K562 (cell line): Measurements from ENCODE around the gene ZNF324B. TPM values are rescaled to one million over a fixed set of nuclear protein-coding genes. Genes with fewer than 3 reads are reported as not detected.
A peak's percentile ranks its signal among the peaks of the same experiment; 100 is the strongest.

Experiments
- JUND ChIP-seq, 2 experiments: IDR thresholded peaks; 2 replicates in 1 of 2; 3 replicates in 1 of 2; pipeline ENCODE4 v1.6.1; 2011; ENCODE audit warnings: borderline replicate concordance in 2 of 2, low read depth in 2 of 2, low read length in 2 of 2, improper control_type of control experiment in 1 of 2, missing biosample characterization in 1 of 2, missing genetic modification characterization in 1 of 2, missing genetic modification reagents in 1 of 2
- MEIS2 ChIP-seq: fragments of 450-650 bp; IDR thresholded peaks from 2 replicates; pipeline ENCODE4 v1.6.1; 2014; ENCODE audit warnings: mild to moderate bottlenecking; ENCODE audit not compliant: partially characterized antibody
- PHB ChIP-seq: fragments of 250-450 bp; sonication (Bioruptor Pico); IDR thresholded peaks from 2 replicates; pipeline ENCODE4 v1.5.0; 2021
- PHTF2 ChIP-seq: fragments of 250-450 bp; sonication (Bioruptor Pico); IDR thresholded peaks from 2 replicates; pipeline ENCODE4 v1.5.0; 2021; ENCODE audit warnings: mild to moderate bottlenecking
- PRMT5 ChIP-seq: sonication (generic); formaldehyde crosslinking; IDR thresholded peaks from 2 replicates; pipeline ENCODE4 v1.5.0; 2020; ENCODE audit warnings: missing genetic modification reagents
- TCF7L2 ChIP-seq: fragments of 150-350 bp; IDR thresholded peaks from 2 replicates; pipeline ENCODE4 v1.6.1; 2016; ENCODE audit warnings: low read depth, mild to moderate bottlenecking, low read length, moderate library complexity
- TGIF2 ChIP-seq: sonication (generic); formaldehyde crosslinking; IDR thresholded peaks from 2 replicates; pipeline ENCODE4 v1.8.1; 2022; ENCODE audit warnings: mild to moderate bottlenecking, missing genetic modification reagents, moderate library complexity
- YY1 ChIP-seq, 3 experiments: IDR thresholded peaks; 2 replicates each; pipeline ENCODE4 v1.6.1; 2011; ENCODE audit warnings: low read length in 2 of 3, mild to moderate bottlenecking in 2 of 3, moderate library complexity in 2 of 3, borderline replicate concordance in 1 of 3, control low read depth in 1 of 3, low read depth in 1 of 3; ENCODE audit not compliant: insufficient read depth in 3 of 3, insufficient replicate concordance in 2 of 3, control insufficient read depth in 1 of 3, insufficient read length in 1 of 3; ENCODE audit errors: extremely low read depth in 1 of 3
- ZKSCAN8 ChIP-seq: fragments of 200-800 bp; sonication (Bioruptor generic); IDR thresholded peaks from 2 replicates; pipeline ENCODE4 v1.6.1; 2016; ENCODE audit warnings: missing genetic modification characterization, missing compliant biosample characterization
- ZNF133 ChIP-seq: fragments of 250-450 bp; sonication (Bioruptor Pico); IDR thresholded peaks from 2 replicates; pipeline ENCODE4 v1.4.0; 2020; ENCODE audit warnings: mild to moderate bottlenecking
- ZNF668 ChIP-seq: fragments of 250-450 bp; sonication (Bioruptor Pico); IDR thresholded peaks from 2 replicates; pipeline ENCODE4 v1.8.0; 2022; ENCODE audit warnings: mild to moderate bottlenecking, inconsistent platforms
- ZNF699 ChIP-seq: fragments of 250-450 bp; sonication (Bioruptor Pico); IDR thresholded peaks from 2 replicates; pipeline ENCODE4 v1.8.0; 2021; ENCODE audit warnings: mild to moderate bottlenecking, moderate library complexity; ENCODE audit not compliant: insufficient replicate concordance
- polyA plus RNA-seq, 8 experiments: library from polyadenylated mRNA; depleted of rRNA in 4 of 8; stranded (reverse) in 5 of 8; unstranded in 3 of 8; fragments of >200 nt; fragmentation: Nextera tagmentation in 2 of 8; fragmentation: Illumina TruSeq in 1 of 8; extraction: Ambion mirVana in 2 of 8; extraction: Trizol in 1 of 8; gene quantifications; 2 replicates each; pipeline versions ENCODE4 v1.2.1 to v1.2.3, GENCODE V29; 2011 to 2014; ENCODE audit warnings: inconsistent platforms in 1 of 8, missing spikeins in 1 of 8
- total RNA-seq, 7 experiments: library from RNA; depleted of rRNA in 6 of 7; stranded (reverse); fragments of >200 nt in 6 of 7; fragmentation: Illumina TruSeq in 2 of 7; extraction: Trizol in 2 of 7; gene quantifications; 2 replicates each; pipeline versions ENCODE4 v1.2.1 to v1.2.3, GENCODE V29; 2011 to 2021; ENCODE audit warnings: low replicate concordance in 1 of 7
- TF ChIP-seq, protein P1 (sequence below): fragments of 450-650 bp; IDR thresholded peaks from 2 replicates; pipeline ENCODE4 v1.6.1; 2017; ENCODE audit warnings: antibody characterized with exemption
- TF ChIP-seq, protein P2 (sequence below): sonication (generic); formaldehyde crosslinking; IDR thresholded peaks from 2 replicates; pipeline ENCODE4 v1.4.0; 2020; ENCODE audit warnings: mild to moderate bottlenecking, missing genetic modification reagents
- TF ChIP-seq, protein P3 (sequence below): fragments of 200-800 bp; sonication (Bioruptor generic); IDR thresholded peaks from 2 replicates; pipeline ENCODE4 v1.6.1; 2016; ENCODE audit warnings: missing genetic modification characterization, missing compliant biosample characterization
- TF ChIP-seq, protein P4 (sequence below): fragments of 250-450 bp; sonication (Bioruptor Pico); IDR thresholded peaks from 2 replicates; pipeline ENCODE4 v1.8.0; 2021; ENCODE audit warnings: borderline replicate concordance, mild to moderate bottlenecking, moderate library complexity; ENCODE audit not compliant: poor library complexity, severe bottlenecking

ZNF324B gene
- total and polyA plus RNA-seq, 9 of the 15 experiments (the other 6 are each of a cell fraction or from before 2014, with no cell fraction given): 0.20 to 13.5 (median 5.7) TPM

DNA sequence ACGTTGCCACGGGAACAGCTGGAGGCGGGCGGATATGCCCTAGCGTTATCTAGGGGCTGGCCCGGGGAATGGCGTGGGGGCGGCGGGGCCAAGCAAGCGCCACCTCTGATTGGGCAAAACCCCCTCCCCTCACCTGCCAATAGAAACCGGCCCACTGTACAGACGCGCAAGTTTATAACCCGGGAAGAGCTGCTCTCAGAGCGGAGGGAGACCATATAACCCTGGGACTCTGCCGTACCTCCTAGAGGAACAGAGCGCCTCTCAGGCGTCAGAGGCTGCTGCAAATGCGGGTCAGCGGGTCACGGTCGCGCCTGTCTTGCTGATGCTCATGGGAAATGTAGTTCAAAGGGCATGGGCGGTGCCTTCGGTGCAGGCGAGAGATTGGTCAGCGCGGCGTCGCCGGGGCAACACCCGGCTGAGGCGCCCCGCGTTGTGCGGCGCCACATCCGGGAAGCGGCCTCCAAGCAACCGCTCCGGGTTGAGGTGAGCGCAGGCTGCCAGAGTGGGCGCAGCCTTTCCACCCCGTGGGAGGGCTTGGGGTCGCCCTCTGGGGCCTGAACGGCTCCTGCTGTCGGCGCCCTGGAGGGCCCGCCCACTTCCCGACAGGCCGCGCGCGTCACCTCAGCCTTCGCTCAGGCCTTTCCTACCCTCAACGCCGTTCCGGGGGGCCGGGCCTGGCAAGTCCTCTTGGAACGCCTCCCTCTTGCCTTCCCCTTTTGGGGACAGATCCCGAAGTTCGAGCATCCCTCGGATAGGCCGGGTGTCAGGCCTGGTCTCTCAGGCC lies 24.5 kb downstream of the ZNF324B start, which contains the start of gene ZNF446 (continued):
- TF ChIP-seq MEIS2 (peak; percentile 45), ZNF133 (CRISPR knock-in tag) (no peak), TGIF2 (CRISPR knock-in tag) (no peak), JUND (IDR thresholded peaks at IDR 0.05; ENCODE audit: borderline replicate concordance, low read depth, low read length) (peak; percentile 10; the same call in 1 of the 2 replicates), JUND (tag; IDR thresholded peaks at IDR 0.05; ENCODE audit: borderline replicate concordance, low read depth, low read length) (0 out of 3 replicates have a peak, but pooled peaks have one; percentile 14), ZKSCAN8 (CRISPR knock-in tag) (no peak; the same call in 1 of the 2 replicates), YY1 (IDR thresholded peaks at IDR 0.05; ENCODE audit: borderline replicate concordance in 1 of 3, control insufficient read depth in 1 of 3, extremely low read depth in 1 of 3, insufficient read depth in 3 of 3, insufficient read length in 1 of 3, insufficient replicate concordance in 2 of 3, low read depth in 1 of 3, low read length in 2 of 3) (peak in 2 of 3 experiments; percentile 14 to 15), PHB (CRISPR knock-in tag) (peak; percentile 27; the same call in 1 of the 2 replicates), PHTF2 (CRISPR knock-in tag) (no peak), TCF7L2 (no peak), ZNF668 (CRISPR knock-in tag) (no peak), PRMT5 (CRISPR knock-in tag) (no peak), ZNF699 (CRISPR knock-in tag) (no peak)
- TF ChIP-seq, protein P1, sequence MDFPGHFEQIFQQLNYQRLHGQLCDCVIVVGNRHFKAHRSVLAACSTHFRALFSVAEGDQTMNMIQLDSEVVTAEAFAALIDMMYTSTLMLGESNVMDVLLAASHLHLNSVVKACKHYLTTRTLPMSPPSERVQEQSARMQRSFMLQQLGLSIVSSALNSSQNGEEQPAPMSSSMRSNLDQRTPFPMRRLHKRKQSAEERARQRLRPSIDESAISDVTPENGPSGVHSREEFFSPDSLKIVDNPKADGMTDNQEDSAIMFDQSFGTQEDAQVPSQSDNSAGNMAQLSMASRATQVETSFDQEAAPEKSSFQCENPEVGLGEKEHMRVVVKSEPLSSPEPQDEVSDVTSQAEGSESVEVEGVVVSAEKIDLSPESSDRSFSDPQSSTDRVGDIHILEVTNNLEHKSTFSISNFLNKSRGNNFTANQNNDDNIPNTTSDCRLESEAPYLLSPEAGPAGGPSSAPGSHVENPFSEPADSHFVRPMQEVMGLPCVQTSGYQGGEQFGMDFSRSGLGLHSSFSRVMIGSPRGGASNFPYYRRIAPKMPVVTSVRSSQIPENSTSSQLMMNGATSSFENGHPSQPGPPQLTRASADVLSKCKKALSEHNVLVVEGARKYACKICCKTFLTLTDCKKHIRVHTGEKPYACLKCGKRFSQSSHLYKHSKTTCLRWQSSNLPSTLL: no peak
- TF ChIP-seq, protein P2, sequence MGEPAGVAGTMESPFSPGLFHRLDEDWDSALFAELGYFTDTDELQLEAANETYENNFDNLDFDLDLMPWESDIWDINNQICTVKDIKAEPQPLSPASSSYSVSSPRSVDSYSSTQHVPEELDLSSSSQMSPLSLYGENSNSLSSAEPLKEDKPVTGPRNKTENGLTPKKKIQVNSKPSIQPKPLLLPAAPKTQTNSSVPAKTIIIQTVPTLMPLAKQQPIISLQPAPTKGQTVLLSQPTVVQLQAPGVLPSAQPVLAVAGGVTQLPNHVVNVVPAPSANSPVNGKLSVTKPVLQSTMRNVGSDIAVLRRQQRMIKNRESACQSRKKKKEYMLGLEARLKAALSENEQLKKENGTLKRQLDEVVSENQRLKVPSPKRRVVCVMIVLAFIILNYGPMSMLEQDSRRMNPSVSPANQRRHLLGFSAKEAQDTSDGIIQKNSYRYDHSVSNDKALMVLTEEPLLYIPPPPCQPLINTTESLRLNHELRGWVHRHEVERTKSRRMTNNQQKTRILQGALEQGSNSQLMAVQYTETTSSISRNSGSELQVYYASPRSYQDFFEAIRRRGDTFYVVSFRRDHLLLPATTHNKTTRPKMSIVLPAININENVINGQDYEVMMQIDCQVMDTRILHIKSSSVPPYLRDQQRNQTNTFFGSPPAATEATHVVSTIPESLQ (CRISPR knock-in tag): no peak
- TF ChIP-seq, protein P3, sequence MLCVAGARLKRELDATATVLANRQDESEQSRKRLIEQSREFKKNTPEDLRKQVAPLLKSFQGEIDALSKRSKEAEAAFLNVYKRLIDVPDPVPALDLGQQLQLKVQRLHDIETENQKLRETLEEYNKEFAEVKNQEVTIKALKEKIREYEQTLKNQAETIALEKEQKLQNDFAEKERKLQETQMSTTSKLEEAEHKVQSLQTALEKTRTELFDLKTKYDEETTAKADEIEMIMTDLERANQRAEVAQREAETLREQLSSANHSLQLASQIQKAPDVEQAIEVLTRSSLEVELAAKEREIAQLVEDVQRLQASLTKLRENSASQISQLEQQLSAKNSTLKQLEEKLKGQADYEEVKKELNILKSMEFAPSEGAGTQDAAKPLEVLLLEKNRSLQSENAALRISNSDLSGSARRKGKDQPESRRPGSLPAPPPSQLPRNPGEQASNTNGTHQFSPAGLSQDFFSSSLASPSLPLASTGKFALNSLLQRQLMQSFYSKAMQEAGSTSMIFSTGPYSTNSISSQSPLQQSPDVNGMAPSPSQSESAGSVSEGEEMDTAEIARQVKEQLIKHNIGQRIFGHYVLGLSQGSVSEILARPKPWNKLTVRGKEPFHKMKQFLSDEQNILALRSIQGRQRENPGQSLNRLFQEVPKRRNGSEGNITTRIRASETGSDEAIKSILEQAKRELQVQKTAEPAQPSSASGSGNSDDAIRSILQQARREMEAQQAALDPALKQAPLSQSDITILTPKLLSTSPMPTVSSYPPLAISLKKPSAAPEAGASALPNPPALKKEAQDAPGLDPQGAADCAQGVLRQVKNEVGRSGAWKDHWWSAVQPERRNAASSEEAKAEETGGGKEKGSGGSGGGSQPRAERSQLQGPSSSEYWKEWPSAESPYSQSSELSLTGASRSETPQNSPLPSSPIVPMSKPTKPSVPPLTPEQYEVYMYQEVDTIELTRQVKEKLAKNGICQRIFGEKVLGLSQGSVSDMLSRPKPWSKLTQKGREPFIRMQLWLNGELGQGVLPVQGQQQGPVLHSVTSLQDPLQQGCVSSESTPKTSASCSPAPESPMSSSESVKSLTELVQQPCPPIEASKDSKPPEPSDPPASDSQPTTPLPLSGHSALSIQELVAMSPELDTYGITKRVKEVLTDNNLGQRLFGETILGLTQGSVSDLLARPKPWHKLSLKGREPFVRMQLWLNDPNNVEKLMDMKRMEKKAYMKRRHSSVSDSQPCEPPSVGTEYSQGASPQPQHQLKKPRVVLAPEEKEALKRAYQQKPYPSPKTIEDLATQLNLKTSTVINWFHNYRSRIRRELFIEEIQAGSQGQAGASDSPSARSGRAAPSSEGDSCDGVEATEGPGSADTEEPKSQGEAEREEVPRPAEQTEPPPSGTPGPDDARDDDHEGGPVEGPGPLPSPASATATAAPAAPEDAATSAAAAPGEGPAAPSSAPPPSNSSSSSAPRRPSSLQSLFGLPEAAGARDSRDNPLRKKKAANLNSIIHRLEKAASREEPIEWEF: no peak
- TF ChIP-seq, protein P4, sequence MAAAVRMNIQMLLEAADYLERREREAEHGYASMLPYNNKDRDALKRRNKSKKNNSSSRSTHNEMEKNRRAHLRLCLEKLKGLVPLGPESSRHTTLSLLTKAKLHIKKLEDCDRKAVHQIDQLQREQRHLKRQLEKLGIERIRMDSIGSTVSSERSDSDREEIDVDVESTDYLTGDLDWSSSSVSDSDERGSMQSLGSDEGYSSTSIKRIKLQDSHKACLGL: no peak
